H9 (cell line): ENCODE results near the gene VEZT. TPM values are rescaled to one million over a fixed set of nuclear protein-coding genes. Genes with fewer than 3 reads are reported as not detected.

ENCODE experiments used
- DNase-seq: peaks from one replicate; pipeline ENCODE4 v3.0.0-alpha.2; 2017
- H2AFZ ChIP-seq: one replicate; pipeline ENCODE4 v1.6.1; 2013; ENCODE audit warnings: mild to moderate bottlenecking, low read length, control low read depth, moderate library complexity
- H2AK5ac ChIP-seq: 2 replicates; pipeline ENCODE4 v1.6.1; 2013; ENCODE audit warnings: low read length, control low read depth, mixed read lengths; ENCODE audit not compliant: insufficient read length
- H2BK120ac ChIP-seq: one replicate; pipeline ENCODE4 v1.6.1; 2013; ENCODE audit warnings: low read depth, mild to moderate bottlenecking, low read length, control low read depth, inconsistent platforms; ENCODE audit not compliant: poor library complexity, severe bottlenecking
- H2BK12ac ChIP-seq: 2 replicates; pipeline ENCODE4 v1.6.1; 2013; ENCODE audit warnings: low read length, control low read depth, mixed read lengths, low read depth; ENCODE audit not compliant: insufficient read length
- H2BK15ac ChIP-seq: 2 replicates; pipeline ENCODE4 v1.6.1; 2013; ENCODE audit warnings: low read depth, low read length, control low read depth
- H2BK20ac ChIP-seq: one replicate; pipeline ENCODE4 v1.6.1; 2013; ENCODE audit warnings: low read depth, mild to moderate bottlenecking, low read length, control low read depth, inconsistent platforms; ENCODE audit not compliant: poor library complexity, severe bottlenecking
- H2BK5ac ChIP-seq: 2 replicates; pipeline ENCODE4 v1.6.1; 2013; ENCODE audit warnings: low read length, control low read depth, mixed read lengths; ENCODE audit not compliant: insufficient read length
- H3K14ac ChIP-seq: 2 replicates; pipeline ENCODE4 v1.6.1; 2013; ENCODE audit warnings: low read length, control low read depth; ENCODE audit not compliant: insufficient read depth
- H3K18ac ChIP-seq: 2 replicates; pipeline ENCODE4 v1.6.1; 2013; ENCODE audit warnings: low read depth, mild to moderate bottlenecking, mixed read lengths, low read length, control low read depth; ENCODE audit not compliant: insufficient read length
- H3K23ac ChIP-seq: 2 replicates; pipeline ENCODE4 v1.6.1; 2013; ENCODE audit warnings: low read length, control low read depth, mixed read lengths, low read depth; ENCODE audit not compliant: insufficient read length
- H3K23me2 ChIP-seq: 2 replicates; pipeline ENCODE4 v1.6.1; 2013; ENCODE audit warnings: low read depth, mild to moderate bottlenecking, mixed read lengths, low read length, control low read depth; ENCODE audit not compliant: insufficient read length, poor library complexity, severe bottlenecking
- H3K27ac ChIP-seq: 2 replicates; pipeline ENCODE4 v1.5.1; 2013; ENCODE audit warnings: low read length, control low read depth, mixed read lengths, low read depth; ENCODE audit not compliant: insufficient read length
- H3K27me3 ChIP-seq: 2 replicates; pipeline ENCODE4 v1.6.1; 2013; ENCODE audit warnings: low read length, control low read depth, inconsistent platforms; ENCODE audit not compliant: insufficient read depth
- H3K4ac ChIP-seq: 2 replicates; pipeline ENCODE4 v1.6.1; 2013; ENCODE audit warnings: low read depth, mild to moderate bottlenecking, control low read depth, inconsistent platforms, low read length, moderate library complexity
- H3K4me1 ChIP-seq: 2 replicates; pipeline ENCODE4 v1.6.1; 2013; ENCODE audit warnings: low read length, control low read depth, inconsistent platforms; ENCODE audit not compliant: insufficient read depth
- H3K4me2 ChIP-seq: 2 replicates; pipeline ENCODE4 v1.6.1; 2013; ENCODE audit warnings: low read length, control low read depth, mixed read lengths; ENCODE audit not compliant: insufficient read length, insufficient read depth
- H3K56ac ChIP-seq: 2 replicates; pipeline ENCODE4 v1.6.1; 2013; ENCODE audit warnings: low read depth, mild to moderate bottlenecking, mixed read lengths, low read length, control low read depth; ENCODE audit not compliant: insufficient read length
- H3K79me1 ChIP-seq: 2 replicates; pipeline ENCODE4 v1.6.1; 2013; ENCODE audit warnings: low read depth, mild to moderate bottlenecking, moderate library complexity, low read length, control low read depth, inconsistent platforms; ENCODE audit not compliant: insufficient read depth, poor library complexity, severe bottlenecking
- H3K79me2 ChIP-seq: 2 replicates; pipeline ENCODE4 v1.6.1; 2013; ENCODE audit warnings: low read length, control low read depth, inconsistent platforms; ENCODE audit not compliant: insufficient read depth
- H3K9ac ChIP-seq: 2 replicates; pipeline ENCODE4 v1.6.1; 2013; ENCODE audit warnings: low read length, control low read depth, mixed read lengths; ENCODE audit not compliant: insufficient read length; ENCODE audit errors: extremely low read depth
- H3K9me3 ChIP-seq: one replicate; pipeline ENCODE4 v1.6.1; 2013; ENCODE audit warnings: low read depth, low read length, inconsistent platforms; ENCODE audit not compliant: control insufficient read depth
- H3T11ph ChIP-seq: one replicate; pipeline ENCODE4 v1.6.1; 2013; ENCODE audit warnings: mild to moderate bottlenecking, low read length, control low read depth, inconsistent platforms
- H4K20me1 ChIP-seq: one replicate; pipeline ENCODE4 v1.6.1; 2013; ENCODE audit not compliant: control insufficient read depth, insufficient read length, insufficient read depth
- H4K5ac ChIP-seq: 2 replicates; pipeline ENCODE4 v1.6.1; 2013; ENCODE audit warnings: low read depth, mild to moderate bottlenecking, mixed read lengths, low read length, control low read depth; ENCODE audit not compliant: insufficient read length
- H4K8ac ChIP-seq: replicated peaks from 2 replicates; pipeline ENCODE4 v1.6.1; 2013; ENCODE audit warnings: low read length, control low read depth, mixed read lengths, low read depth; ENCODE audit not compliant: insufficient read length
- H4K91ac ChIP-seq: 2 replicates; pipeline ENCODE4 v1.6.1; 2013; ENCODE audit warnings: low read depth, mild to moderate bottlenecking, moderate library complexity, mixed read lengths, low read length, control low read depth; ENCODE audit not compliant: insufficient read length
- H3K27ac Mint-ChIP-seq, 3 experiments: 2 replicates in 2 of 3; 3 replicates in 1 of 3; pipeline ENCODE4 v1.8.0; 2020 to 2021; ENCODE audit warnings: mixed read lengths in 3 of 3, mild to moderate bottlenecking in 1 of 3, moderate library complexity in 1 of 3
- H3K27me3 Mint-ChIP-seq: 2 replicates; pipeline ENCODE4 v1.8.0; 2021; ENCODE audit warnings: low read depth, mild to moderate bottlenecking, moderate library complexity, mixed read lengths
- H3K36me3 Mint-ChIP-seq, 3 experiments: 2 replicates in 2 of 3; 3 replicates in 1 of 3; pipeline ENCODE4 v1.8.0; 2020 to 2021; ENCODE audit warnings: low read depth in 3 of 3, mixed read lengths in 3 of 3; ENCODE audit not compliant: insufficient read depth in 1 of 3
- H3K4me1 Mint-ChIP-seq, 2 experiments: 2 replicates each; pipeline ENCODE4 v1.8.0; 2020; ENCODE audit warnings: mixed read lengths in 2 of 2
- H3K4me3 Mint-ChIP-seq, 2 experiments: 2 replicates in 1 of 2; 3 replicates in 1 of 2; pipeline ENCODE4 v1.8.0; 2020 to 2021; ENCODE audit warnings: mild to moderate bottlenecking in 2 of 2, mixed read lengths in 2 of 2, moderate library complexity in 1 of 2
- H3K9me3 Mint-ChIP-seq, 2 experiments: 2 replicates in 1 of 2; 3 replicates in 1 of 2; pipeline ENCODE4 v1.8.0; 2020; ENCODE audit warnings: mild to moderate bottlenecking in 2 of 2, mixed read lengths in 2 of 2, moderate library complexity in 1 of 2
- CTCF ChIP-seq: fragments of 200-600 bp; sonication (generic); conservative IDR thresholded peaks from 3 replicates; pipeline ENCODE4 v1.8.0; 2021; ENCODE audit warnings: antibody characterized with exemption, mild to moderate bottlenecking
- WGBS: extraction: QIAGEN DNeasy Blood & Tissue Kit; methylation state at CpG from one replicate; pipeline ENCODE4 v1.1.7; 2013; ENCODE audit warnings: missing lambda C conversion rate, low lambda C conversion rate, mixed read lengths; ENCODE audit not compliant: insufficient read length; ENCODE audit errors: extremely low coverage; 5-methylcytosine and 5-hydroxymethylcytosine counted together
- total RNA-seq: library from RNA; stranded (reverse); gene quantifications from 2 replicates; pipeline ENCODE4 v1.2.1, GENCODE V29; 2021

The VEZT gene
- total RNA-seq, 1 experiment from 2014 or later, result 69.8 TPM

- Histone ChIP-seq H4K8ac (no peak overlapping the region), H3K27ac (peak overlapping the region; percentile 98), H3K9ac (peak overlapping the region; percentile 26), H3K4me2 (peak overlapping the region; percentile 55), H2BK12ac (peak overlapping the region; percentile 99), H4K20me1 (no peaks in the 10 kb centered on the region), H2BK15ac (no peak overlapping the region), H3K4me1 (peaks cover 33% of the 10 kb centered on the region), H3K18ac (peak overlapping the region; percentile 72), H3K4ac (no peak overlapping the region), H3K79me2 (peaks cover 2% of the 10 kb centered on the region; the same call in 1 of the 2 replicates), H2BK5ac (peak overlapping the region; percentile 80), H2BK120ac (no peak overlapping the region), H3K14ac (no peak overlapping the region), H2AFZ (no peak overlapping the region), H3T11ph (peak overlapping the region; percentile 72), H3K56ac (no peak overlapping the region), H3K23ac (no peak overlapping the region), H3K79me1 (no peaks in the 10 kb centered on the region), H3K27me3 (no peaks in the 10 kb centered on the region), H4K91ac (no peak overlapping the region), H2BK20ac (peak overlapping the region; percentile 27), H4K5ac (no peak overlapping the region), H2AK5ac (peak overlapping the region; percentile 97), H3K9me3 (no peaks in the 10 kb centered on the region), H3K23me2 (no peaks in the 10 kb centered on the region)
- Mint-ChIP-seq H3K36me3 (peaks cover 18 to 24% (median 19%) of the 10 kb centered on the region in 3 experiments; a peak in 6 of 7 replicates), H3K27me3 (no peaks in the 10 kb centered on the region), H3K4me1 (peaks cover 84 to 89% of the 10 kb centered on the region in 2 experiments), H3K9me3 (no peaks in the 10 kb centered on the region), H3K4me3 (peak overlapping the region; percentile 5 to 62; a peak in 2 of 5 replicates), H3K27ac (peak overlapping the region; percentile 97 to 98 (median 98))
- TF ChIP-seq CTCF, result no peak
- WGBS, result no CpG with 5 or more reads among the region's 11 CpGs
- peak; percentile 80 for DNase-seq
These were observed 13.3 kb upstream of the VEZT start for GRCh38 chr12:95204141-95204866.
